K562 (cell line): ENCODE results near the gene PLPP1. TPM values are rescaled to one million over a fixed set of nuclear protein-coding genes. Genes with fewer than 3 reads are reported as not detected.

Experiments used
- ATAC-seq: fragments of 200-7000 bp; cut with Tn5 transposase; 3 replicates; pipeline ENCODE4 v1.9.1; 2020; ENCODE audit warnings: moderate library complexity
- BruUV-seq: library from RNA; stranded (reverse); fragments of 400-500 nt; replicated peaks from 2 replicates; lab custom pipeline; 2021; lab: Mats Ljungman, UMichigan
- CTCF ChIA-PET: fragments of 300-600 bp; formaldehyde crosslinking; extraction: SDS; loops from one replicate; lab custom pipeline; 2021; ENCODE audit warnings: low intra/inter-chr PET ratio; lab: Yijun Ruan, JAX
- POLR2A ChIA-PET: fragments of 300-600, 350-650 bp; sonication (Branson Sonifier 250); formaldehyde crosslinking; extraction: SDS; loops from one replicate; lab custom pipeline; 2021; ENCODE audit warnings: antibody characterized with exemption, inconsistent platforms; lab: Yijun Ruan, JAX
- DNase-seq, 4 experiments: peaks; one replicate each; pipeline versions ENCODE4 v3.0.0 to v3.0.0-alpha.2; 2011 to 2018; ENCODE audit warnings: low spot score in 3 of 4, mixed read lengths in 3 of 4; ENCODE audit errors: extremely low read depth in 1 of 4
- FAIRE-seq: peaks from 2 replicates; lab custom pipeline; 2011; peaks lifted over from hg19 to GRCh38; lab: Jason Lieb, UNC
- H2AFZ ChIP-seq: 2 replicates; pipeline ENCODE4 v1.6.0; 2011; ENCODE audit warnings: low read depth, low read length, control low read depth, inconsistent platforms
- H3K27ac ChIP-seq: fragments of 200-600 bp; 3 replicates; pipeline ENCODE4 v1.8.0; 2011; ENCODE audit warnings: low read depth, mild to moderate bottlenecking, control low read depth, inconsistent platforms, low read length, moderate library complexity, mixed read lengths; ENCODE audit errors: extremely low read depth
- H3K27me3 ChIP-seq, 2 experiments: fragments of 300-600 bp in 1 of 2; 2 replicates in 1 of 2; 3 replicates in 1 of 2; pipeline versions ENCODE4 v1.6.0 to v1.8.0; 2011; ENCODE audit warnings: inconsistent platforms in 2 of 2, low read length in 2 of 2, mild to moderate bottlenecking in 1 of 2, mixed read lengths in 1 of 2, moderate library complexity in 1 of 2; ENCODE audit not compliant: control insufficient read depth in 2 of 2, insufficient read depth in 2 of 2
- H3K36me3 ChIP-seq: fragments of 300-600 bp; 3 replicates; pipeline ENCODE4 v1.8.0; 2011; ENCODE audit warnings: mild to moderate bottlenecking, low read length, inconsistent platforms; ENCODE audit not compliant: control insufficient read depth, insufficient read depth
- H3K4me1 ChIP-seq, 2 experiments: fragments of 200-600 bp in 1 of 2; replicated peaks in 1 of 2; 2 replicates in 1 of 2; 3 replicates in 1 of 2; pipeline versions ENCODE4 v1.5.1 to v1.8.0; 2011; ENCODE audit warnings: inconsistent platforms in 2 of 2, low read length in 2 of 2, mild to moderate bottlenecking in 1 of 2, mixed read lengths in 1 of 2, moderate library complexity in 1 of 2; ENCODE audit not compliant: control insufficient read depth in 2 of 2, insufficient read depth in 2 of 2
- H3K4me2 ChIP-seq: 2 replicates; pipeline ENCODE4 v1.6.1; 2011; ENCODE audit warnings: low read length, control low read depth, inconsistent platforms, mixed read lengths; ENCODE audit not compliant: insufficient read depth
- H3K4me3 ChIP-seq: fragments of 200-600 bp; sonication (generic), shearing (Covaris generic); 2 replicates; pipeline ENCODE4 v1.5.1; 2016; ENCODE audit warnings: control low read depth, inconsistent platforms
- H3K79me2 ChIP-seq: fragments of 200-600 bp; 3 replicates; pipeline ENCODE4 v1.8.0; 2011; ENCODE audit warnings: low read length, inconsistent platforms; ENCODE audit not compliant: control insufficient read depth, insufficient read depth
- H3K9ac ChIP-seq, 2 experiments: 2 replicates each; pipeline versions ENCODE4 v1.6.0 to v1.6.1; 2011; ENCODE audit warnings: low read depth in 2 of 2, low read length in 2 of 2, control low read depth in 1 of 2, inconsistent platforms in 1 of 2, mild to moderate bottlenecking in 1 of 2, mixed read lengths in 1 of 2; ENCODE audit not compliant: insufficient read depth in 1 of 2
- H3K9me1 ChIP-seq: one replicate; pipeline ENCODE4 v1.6.0; 2011; ENCODE audit warnings: inconsistent platforms, mild to moderate bottlenecking, low read length, moderate library complexity; ENCODE audit not compliant: control insufficient read depth, insufficient read depth
- H3K9me3 ChIP-seq: replicated peaks from 2 replicates; pipeline ENCODE4 v1.5.1; 2011; ENCODE audit warnings: low read depth, low read length, inconsistent platforms; ENCODE audit not compliant: control insufficient read depth, insufficient read depth
- H4K20me1 ChIP-seq: replicated peaks from 2 replicates; pipeline ENCODE4 v1.6.1; 2011; ENCODE audit warnings: low read length, inconsistent platforms, mixed read lengths; ENCODE audit not compliant: control insufficient read depth, insufficient read depth
- ATF2 ChIP-seq: sonication (generic); formaldehyde crosslinking; IDR thresholded peaks from 2 replicates; pipeline ENCODE4 v1.8.1; 2022; ENCODE audit warnings: missing genetic modification reagents
- BRD4 ChIP-seq: fragments of 200-600 bp; sonication (generic); IDR thresholded peaks from 2 replicates; pipeline ENCODE4 v1.6.1; 2017; ENCODE audit warnings: inconsistent platforms
- CBFA2T2 ChIP-seq: fragments of 450-650 bp; conservative IDR thresholded peaks from 2 replicates; pipeline ENCODE4 v1.6.1; 2017; ENCODE audit warnings: mild to moderate bottlenecking
- CBX8 ChIP-seq: fragments of 200-600 bp; sonication (generic); IDR thresholded peaks from 2 replicates; pipeline ENCODE4 v1.6.1; 2012; ENCODE audit warnings: borderline replicate concordance, mixed run types, low read depth, mild to moderate bottlenecking, moderate library complexity, mixed read lengths, low read length, control low read depth, inconsistent platforms; ENCODE audit not compliant: poor library complexity, severe bottlenecking; ENCODE audit errors: extremely low read depth
- CCNT2 ChIP-seq: IDR thresholded peaks from 2 replicates; pipeline ENCODE4 v1.6.1; 2011; ENCODE audit warnings: borderline replicate concordance, low read depth, mild to moderate bottlenecking, moderate library complexity, mixed read lengths, low read length; ENCODE audit not compliant: insufficient read length; ENCODE audit errors: extremely low read depth
- CTBP1 ChIP-seq: fragments of 450-650 bp; IDR thresholded peaks from 2 replicates; pipeline ENCODE4 v1.6.1; 2016; ENCODE audit warnings: borderline replicate concordance
- CXXC5 ChIP-seq: fragments of 250-450 bp; sonication (Bioruptor Pico); IDR thresholded peaks from 2 replicates; pipeline ENCODE4 v1.8.0; 2022; ENCODE audit warnings: inconsistent platforms, mild to moderate bottlenecking, moderate library complexity
- GTF3C2 ChIP-seq: IDR thresholded peaks from 3 replicates; pipeline ENCODE4 v1.6.1; 2011; ENCODE audit warnings: borderline replicate concordance, mild to moderate bottlenecking, moderate library complexity; ENCODE audit not compliant: insufficient read length; ENCODE audit errors: extremely low read depth
- MAFF ChIP-seq: IDR thresholded peaks from 2 replicates; pipeline ENCODE4 v1.6.1; 2012; ENCODE audit warnings: low read length, improper control_type of control experiment
- MYC ChIP-seq, 2 experiments: fragments of 250-450 bp in 1 of 2; sonication (Bioruptor Pico) in 1 of 2; IDR thresholded peaks; 2 replicates each; pipeline versions ENCODE4 v1.5.1 to v1.6.1; 2012 to 2021; ENCODE audit warnings: low read depth in 2 of 2, borderline replicate concordance in 1 of 2, improper control_type of control experiment in 1 of 2, low read length in 1 of 2, mild to moderate bottlenecking in 1 of 2, moderate library complexity in 1 of 2
- PML ChIP-seq: IDR thresholded peaks from 2 replicates; pipeline ENCODE4 v1.6.1; 2012; ENCODE audit warnings: low read length, inconsistent platforms
- USF1 ChIP-seq: sonication (generic); formaldehyde crosslinking; IDR thresholded peaks from 2 replicates; pipeline ENCODE4 v1.9.0; 2022; ENCODE audit warnings: mild to moderate bottlenecking, missing genetic modification reagents
- ZNF224 ChIP-seq: sonication (generic); formaldehyde crosslinking; IDR thresholded peaks from 2 replicates; pipeline ENCODE4 v1.8.0; 2022; ENCODE audit warnings: mild to moderate bottlenecking, missing genetic modification reagents
- ZNF280A ChIP-seq: fragments of 450-650 bp; IDR thresholded peaks from 2 replicates; pipeline ENCODE4 v1.6.1; 2018; ENCODE audit warnings: mild to moderate bottlenecking, low read depth; ENCODE audit not compliant: partially characterized antibody
- ZNF354B ChIP-seq: fragments of 250-450 bp; sonication (Bioruptor Pico); IDR thresholded peaks from 2 replicates; pipeline ENCODE4 v1.4.0; 2020
- ZNF766 ChIP-seq: fragments of 200-800 bp; sonication (Bioruptor generic); conservative IDR thresholded peaks from 2 replicates; pipeline ENCODE4 v1.6.1; 2016; ENCODE audit warnings: missing genetic modification characterization, missing compliant biosample characterization
- ZNF77 ChIP-seq: fragments of 250-450 bp; sonication (Bioruptor Pico); IDR thresholded peaks from 2 replicates; pipeline ENCODE4 v1.5.0; 2020
- in situ Hi-C: fragments of 300-500 bp; cut with MboI; formaldehyde crosslinking; loops from 4 replicates; pipeline ENCODE4 v1.15.0; 2018; ENCODE audit warnings: inconsistent platforms, mixed read lengths
- intact Hi-C: fragments of 100-400 bp; cut with micrococcal nuclease; formaldehyde crosslinking; loops from 2 replicates; pipeline ENCODE4 v1.14.2; 2022
- polyA plus RNA-seq, 8 experiments: library from polyadenylated mRNA; depleted of rRNA in 4 of 8; stranded (reverse) in 5 of 8; unstranded in 3 of 8; fragments of >200 nt; fragmentation: Nextera tagmentation in 2 of 8; fragmentation: Illumina TruSeq in 1 of 8; extraction: Ambion mirVana in 2 of 8; extraction: Trizol in 1 of 8; gene quantifications; 2 replicates each; pipeline versions ENCODE4 v1.2.1 to v1.2.3, GENCODE V29; 2011 to 2014; ENCODE audit warnings: inconsistent platforms in 1 of 8, missing spikeins in 1 of 8
- total RNA-seq, 7 experiments: library from RNA; depleted of rRNA in 6 of 7; stranded (reverse); fragments of >200 nt in 6 of 7; fragmentation: Illumina TruSeq in 2 of 7; extraction: Trizol in 2 of 7; gene quantifications; 2 replicates each; pipeline versions ENCODE4 v1.2.1 to v1.2.3, GENCODE V29; 2011 to 2021; ENCODE audit warnings: low replicate concordance in 1 of 7

The PLPP1 gene
- total and polyA plus RNA-seq, 9 of the 15 experiments (the other 6 are each of a cell fraction or from before 2014, with no cell fraction given) = 0.04 to 0.24 (median 0.04) TPM; not detected in 6

- H3K4me3 ChIP-seq = no peak overlapping the region
- in situ Hi-C loops (no loop called here), intact Hi-C loops (no loop called here)
- no peak overlapping the region for H3K4me2 ChIP-seq
- H4K20me1 ChIP-seq = no peaks in the 10 kb centered on the region
- no peak overlapping the region for H3K27ac ChIP-seq
- BruUV-seq = no TSS peak
- no peaks in the 10 kb centered on the region for H3K36me3 ChIP-seq
- peaks cover 4% of the 10 kb centered on the region in 2 experiments; a peak in 1 of 5 replicates for H3K27me3 ChIP-seq
- DNase-seq (no peak), ATAC-seq (no peak), FAIRE-seq (no peak)
- H3K9ac ChIP-seq = no peak overlapping the region
- H3K4me1 ChIP-seq = no peaks in the 10 kb centered on the region
- H3K9me1 ChIP-seq = no peaks in the 10 kb centered on the region
- CTCF ChIA-PET = no interaction called here
- H3K9me3 ChIP-seq = no peaks in the 10 kb centered on the region
- H2AFZ ChIP-seq = no peak overlapping the region
- no peaks in the 10 kb centered on the region for H3K79me2 ChIP-seq
- POLR2A ChIA-PET = no interaction called here
- TF ChIP-seq ZNF224 (CRISPR knock-in tag) (no peak), BRD4 (no peak), ZNF766 (CRISPR knock-in tag) (no peak), CCNT2 (no peak), GTF3C2 (no peak), CBFA2T2 (no peak), CTBP1 (no peak), ZNF280A (no peak), ATF2 (CRISPR knock-in tag) (no peak), ZNF354B (CRISPR knock-in tag) (no peak), CBX8 (no peak), USF1 (CRISPR knock-in tag) (no peak), PML (no peak), ZNF77 (CRISPR knock-in tag) (no peak), MYC (IDR thresholded peaks at IDR 0.05; ENCODE audit: low read depth, low read length) (no peak), MYC (CRISPR knock-in tag; IDR thresholded peaks at IDR 0.05; ENCODE audit: borderline replicate concordance, low read depth) (no peak), CXXC5 (CRISPR knock-in tag) (no peak), MAFF (no peak)
These were observed 64.9 kb downstream of the PLPP1 start for GRCh38 chr5:55469839-55470238.
